Measurements from ENCODE around the gene RPS6KA5.
"Not testable (repeated sequence)": the region's sequence is repeated elsewhere in the genome, so short reads cannot be mapped to it uniquely, and the experiment has no call there.

Gene RPS6KA5

DNA sequence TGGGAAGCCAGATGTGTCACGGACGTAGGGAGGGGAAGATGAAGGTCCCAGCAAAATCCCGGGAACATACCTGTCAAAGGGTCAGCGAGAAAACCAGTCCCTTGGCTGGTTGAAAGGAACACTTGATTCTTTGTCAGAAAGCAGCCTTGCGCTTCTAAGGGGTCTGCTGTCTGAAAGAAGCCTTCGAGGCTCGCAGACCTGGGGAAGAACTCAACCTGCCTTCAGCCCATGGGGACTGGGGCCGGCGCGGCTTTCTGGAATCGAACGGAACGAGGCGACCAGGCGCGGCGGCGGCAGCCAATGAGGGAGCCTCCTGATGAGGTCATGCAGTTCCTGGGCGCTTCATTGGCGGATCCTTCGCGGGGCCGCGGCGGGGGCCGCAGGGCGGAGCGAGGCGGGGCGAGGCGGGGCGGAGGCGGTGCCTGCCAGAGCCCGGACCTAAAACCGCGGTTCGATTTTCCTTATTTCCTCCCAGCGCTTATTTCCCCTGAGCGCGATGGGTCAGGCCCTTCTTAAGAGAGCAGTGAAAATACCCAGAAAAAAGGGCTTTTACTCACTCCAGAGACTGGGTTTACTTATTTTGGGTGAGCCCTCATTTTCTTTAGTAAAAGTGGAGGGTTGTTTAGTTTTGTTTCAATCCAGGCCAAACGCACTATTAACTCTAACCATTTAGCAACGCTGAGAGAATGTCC lies 232.4 kb downstream of the RPS6KA5 start:
- no peak for TF ChIP-seq CSDC2 (CRISPR knock-in tag; IDR thresholded peaks at IDR 0.05)
- TF ChIP-seq ZFP30 (CRISPR knock-in tag; IDR thresholded peaks at IDR 0.05): no peak
- no peak for TF ChIP-seq TOX (CRISPR knock-in tag; IDR thresholded peaks at IDR 0.05; ENCODE audit: borderline replicate concordance)
- TF ChIP-seq, protein P1, sequence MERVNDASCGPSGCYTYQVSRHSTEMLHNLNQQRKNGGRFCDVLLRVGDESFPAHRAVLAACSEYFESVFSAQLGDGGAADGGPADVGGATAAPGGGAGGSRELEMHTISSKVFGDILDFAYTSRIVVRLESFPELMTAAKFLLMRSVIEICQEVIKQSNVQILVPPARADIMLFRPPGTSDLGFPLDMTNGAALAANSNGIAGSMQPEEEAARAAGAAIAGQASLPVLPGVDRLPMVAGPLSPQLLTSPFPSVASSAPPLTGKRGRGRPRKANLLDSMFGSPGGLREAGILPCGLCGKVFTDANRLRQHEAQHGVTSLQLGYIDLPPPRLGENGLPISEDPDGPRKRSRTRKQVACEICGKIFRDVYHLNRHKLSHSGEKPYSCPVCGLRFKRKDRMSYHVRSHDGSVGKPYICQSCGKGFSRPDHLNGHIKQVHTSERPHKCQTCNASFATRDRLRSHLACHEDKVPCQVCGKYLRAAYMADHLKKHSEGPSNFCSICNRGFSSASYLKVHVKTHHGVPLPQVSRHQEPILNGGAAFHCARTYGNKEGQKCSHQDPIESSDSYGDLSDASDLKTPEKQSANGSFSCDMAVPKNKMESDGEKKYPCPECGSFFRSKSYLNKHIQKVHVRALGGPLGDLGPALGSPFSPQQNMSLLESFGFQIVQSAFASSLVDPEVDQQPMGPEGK (CRISPR knock-in tag; IDR thresholded peaks at IDR 0.05; ENCODE audit: borderline replicate concordance): no peak
- no peak for TF ChIP-seq OSR1 (CRISPR knock-in tag; IDR thresholded peaks at IDR 0.05)
- TF ChIP-seq ZNF565 (CRISPR knock-in tag; conservative IDR thresholded peaks at IDR 0.05; ENCODE audit: low read depth): no peak
- TF ChIP-seq TCF4 (CRISPR knock-in tag; IDR thresholded peaks at IDR 0.05; ENCODE audit: borderline replicate concordance): no peak
- no peak for TF ChIP-seq ARNTL (CRISPR knock-in tag; IDR thresholded peaks at IDR 0.05; ENCODE audit: borderline replicate concordance, low read depth)
- no peak for TF ChIP-seq ZC3H10 (CRISPR knock-in tag; IDR thresholded peaks at IDR 0.05)
- TF ChIP-seq RARB (CRISPR knock-in tag; IDR thresholded peaks at IDR 0.05): no peak
- ATAC-seq: peak; percentile 100

DNA sequence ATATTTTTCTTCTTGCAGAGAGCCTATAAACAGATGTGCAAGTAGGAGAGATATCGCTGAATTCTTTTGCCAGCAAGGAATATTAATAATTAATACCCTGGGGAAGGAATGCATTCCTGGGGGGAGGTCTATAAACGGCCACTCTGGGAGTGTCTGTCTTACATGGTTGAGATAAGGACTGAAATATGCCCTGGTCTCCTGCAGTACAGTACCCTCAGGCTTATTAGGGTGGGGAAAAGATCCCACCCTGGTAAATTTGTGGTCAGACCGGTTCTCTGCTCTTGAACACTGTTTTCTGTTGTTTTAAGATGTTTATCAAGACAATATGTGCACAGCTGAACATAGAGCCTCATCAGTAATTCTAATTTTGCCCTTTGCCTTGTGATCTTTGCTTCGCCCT lies 236.9 kb downstream of the RPS6KA5 start:
- ATAC-seq: not testable (repeated sequence)

DNA sequence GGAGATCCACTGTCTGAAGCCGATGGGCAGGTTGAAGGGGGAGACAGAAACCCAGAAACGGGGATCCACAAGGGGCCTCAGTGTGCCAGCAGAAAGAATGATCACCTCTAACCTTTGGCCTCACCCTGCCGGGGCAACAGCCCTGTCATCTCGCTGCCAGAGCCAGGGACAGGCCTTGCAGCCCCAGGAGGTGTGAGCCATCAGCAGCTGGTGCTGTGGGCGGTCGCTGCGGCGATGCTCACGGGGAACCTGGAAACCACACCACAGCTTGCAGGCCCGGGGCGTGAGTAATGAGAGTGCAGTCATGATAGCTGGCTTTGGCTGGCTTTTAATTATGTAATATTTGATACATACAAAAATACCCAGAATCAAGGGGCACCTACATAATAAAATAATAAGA lies 239.5 kb downstream of the RPS6KA5 start:
- ATAC-seq: no peak
- TF ChIP-seq ZNF565 (CRISPR knock-in tag; conservative IDR thresholded peaks at IDR 0.05; ENCODE audit: low read depth) (no peak), TSHZ2 (CRISPR knock-in tag; IDR thresholded peaks at IDR 0.05) (no peak), PPARA (CRISPR knock-in tag; IDR thresholded peaks at IDR 0.05; ENCODE audit: borderline replicate concordance) (no peak), GLIS3 (CRISPR knock-in tag; IDR thresholded peaks at IDR 0.05) (no peak), TCF4 (CRISPR knock-in tag; IDR thresholded peaks at IDR 0.05; ENCODE audit: borderline replicate concordance) (no peak), ZFP3 (CRISPR knock-in tag; IDR thresholded peaks at IDR 0.05) (no peak), ISL1 (CRISPR knock-in tag; IDR thresholded peaks at IDR 0.05) (no peak), ZC3H10 (CRISPR knock-in tag; IDR thresholded peaks at IDR 0.05) (no peak), SNAI2 (CRISPR knock-in tag; IDR thresholded peaks at IDR 0.05) (no peak), TOX (CRISPR knock-in tag; IDR thresholded peaks at IDR 0.05; ENCODE audit: borderline replicate concordance) (no peak), BACH2 (CRISPR knock-in tag; IDR thresholded peaks at IDR 0.05; ENCODE audit: borderline replicate concordance) (no peak), OSR1 (CRISPR knock-in tag; IDR thresholded peaks at IDR 0.05) (no peak), ZFP30 (CRISPR knock-in tag; IDR thresholded peaks at IDR 0.05) (no peak), ESRRG (CRISPR knock-in tag; IDR thresholded peaks at IDR 0.05) (no peak), RARB (CRISPR knock-in tag; IDR thresholded peaks at IDR 0.05) (no peak)
- TF ChIP-seq, protein P1 (CRISPR knock-in tag; IDR thresholded peaks at IDR 0.05; ENCODE audit: borderline replicate concordance): no peak
- TF ChIP-seq, protein P2, sequence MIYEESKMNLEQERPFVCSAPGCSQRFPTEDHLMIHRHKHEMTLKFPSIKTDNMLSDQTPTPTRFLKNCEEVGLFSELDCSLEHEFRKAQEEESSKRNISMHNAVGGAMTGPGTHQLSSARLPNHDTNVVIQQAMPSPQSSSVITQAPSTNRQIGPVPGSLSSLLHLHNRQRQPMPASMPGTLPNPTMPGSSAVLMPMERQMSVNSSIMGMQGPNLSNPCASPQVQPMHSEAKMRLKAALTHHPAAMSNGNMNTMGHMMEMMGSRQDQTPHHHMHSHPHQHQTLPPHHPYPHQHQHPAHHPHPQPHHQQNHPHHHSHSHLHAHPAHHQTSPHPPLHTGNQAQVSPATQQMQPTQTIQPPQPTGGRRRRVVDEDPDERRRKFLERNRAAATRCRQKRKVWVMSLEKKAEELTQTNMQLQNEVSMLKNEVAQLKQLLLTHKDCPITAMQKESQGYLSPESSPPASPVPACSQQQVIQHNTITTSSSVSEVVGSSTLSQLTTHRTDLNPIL (CRISPR knock-in tag; IDR thresholded peaks at IDR 0.05; ENCODE audit: low read depth): no peak

GRCh38 chr14:90819734-90820393 lies 240.6 kb downstream of the RPS6KA5 start:
- TF ChIP-seq PPARA (CRISPR knock-in tag; IDR thresholded peaks at IDR 0.05; ENCODE audit: borderline replicate concordance) (no peak), ZFP3 (CRISPR knock-in tag; IDR thresholded peaks at IDR 0.05) (no peak), BACH2 (CRISPR knock-in tag; IDR thresholded peaks at IDR 0.05; ENCODE audit: borderline replicate concordance) (no peak), CSDC2 (CRISPR knock-in tag; IDR thresholded peaks at IDR 0.05) (no peak), OSR1 (CRISPR knock-in tag; IDR thresholded peaks at IDR 0.05) (no peak), TCF4 (CRISPR knock-in tag; IDR thresholded peaks at IDR 0.05; ENCODE audit: borderline replicate concordance) (no peak), GLIS3 (CRISPR knock-in tag; IDR thresholded peaks at IDR 0.05) (no peak)
- TF ChIP-seq, protein P3, sequence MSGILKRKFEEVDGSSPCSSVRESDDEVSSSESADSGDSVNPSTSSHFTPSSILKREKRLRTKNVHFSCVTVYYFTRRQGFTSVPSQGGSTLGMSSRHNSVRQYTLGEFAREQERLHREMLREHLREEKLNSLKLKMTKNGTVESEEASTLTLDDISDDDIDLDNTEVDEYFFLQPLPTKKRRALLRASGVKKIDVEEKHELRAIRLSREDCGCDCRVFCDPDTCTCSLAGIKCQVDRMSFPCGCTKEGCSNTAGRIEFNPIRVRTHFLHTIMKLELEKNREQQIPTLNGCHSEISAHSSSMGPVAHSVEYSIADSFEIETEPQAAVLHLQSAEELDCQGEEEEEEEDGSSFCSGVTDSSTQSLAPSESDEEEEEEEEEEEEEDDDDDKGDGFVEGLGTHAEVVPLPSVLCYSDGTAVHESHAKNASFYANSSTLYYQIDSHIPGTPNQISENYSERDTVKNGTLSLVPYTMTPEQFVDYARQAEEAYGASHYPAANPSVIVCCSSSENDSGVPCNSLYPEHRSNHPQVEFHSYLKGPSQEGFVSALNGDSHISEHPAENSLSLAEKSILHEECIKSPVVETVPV (CRISPR knock-in tag; IDR thresholded peaks at IDR 0.05): no peak
- TF ChIP-seq, protein P1 (CRISPR knock-in tag; IDR thresholded peaks at IDR 0.05; ENCODE audit: borderline replicate concordance): no peak
- no peak for ATAC-seq
